Osteocyte (in vitro differentiated cells): ENCODE results near the gene FDXR. TPM values are rescaled to one million over a fixed set of nuclear protein-coding genes. Genes with fewer than 3 reads are reported as not detected.

Experiments used
- DNase-seq: peaks from one replicate; pipeline ENCODE4 v3.0.0; 2021; ENCODE audit warnings: mixed read lengths; ENCODE audit not compliant: unreplicated experiment; ENCODE audit errors: extremely low spot score
- H3K27ac Mint-ChIP-seq: one replicate; pipeline ENCODE4 v1.8.0; 2021; ENCODE audit warnings: mild to moderate bottlenecking, mixed read lengths; ENCODE audit not compliant: unreplicated experiment
- H3K27me3 Mint-ChIP-seq: one replicate; pipeline ENCODE4 v1.8.0; 2021; ENCODE audit warnings: mixed read lengths; ENCODE audit not compliant: unreplicated experiment
- H3K36me3 Mint-ChIP-seq: one replicate; pipeline ENCODE4 v1.8.0; 2021; ENCODE audit warnings: mixed read lengths; ENCODE audit not compliant: unreplicated experiment
- H3K4me1 Mint-ChIP-seq: one replicate; pipeline ENCODE4 v1.8.0; 2021; ENCODE audit warnings: mixed read lengths; ENCODE audit not compliant: unreplicated experiment
- H3K4me3 Mint-ChIP-seq: one replicate; pipeline ENCODE4 v1.8.0; 2021; ENCODE audit warnings: mild to moderate bottlenecking, moderate library complexity, mixed read lengths; ENCODE audit not compliant: unreplicated experiment
- H3K9me3 Mint-ChIP-seq: one replicate; pipeline ENCODE4 v1.8.0; 2021; ENCODE audit warnings: mixed read lengths; ENCODE audit not compliant: unreplicated experiment
- total RNA-seq: library from RNA; stranded (reverse); gene quantifications from 2 replicates; pipeline ENCODE4 v1.2.1, GENCODE V29; 2021
- TF ChIP-seq, protein P1 (sequence below): fragments of 200-600 bp; sonication (generic); IDR thresholded peaks from 2 replicates; pipeline ENCODE4 v1.5.0; 2021; ENCODE audit warnings: antibody characterized with exemption, mild to moderate bottlenecking, moderate library complexity

The FDXR gene
- total RNA-seq, 1 donor from 2014 or later, result 11.2 TPM

DNA sequence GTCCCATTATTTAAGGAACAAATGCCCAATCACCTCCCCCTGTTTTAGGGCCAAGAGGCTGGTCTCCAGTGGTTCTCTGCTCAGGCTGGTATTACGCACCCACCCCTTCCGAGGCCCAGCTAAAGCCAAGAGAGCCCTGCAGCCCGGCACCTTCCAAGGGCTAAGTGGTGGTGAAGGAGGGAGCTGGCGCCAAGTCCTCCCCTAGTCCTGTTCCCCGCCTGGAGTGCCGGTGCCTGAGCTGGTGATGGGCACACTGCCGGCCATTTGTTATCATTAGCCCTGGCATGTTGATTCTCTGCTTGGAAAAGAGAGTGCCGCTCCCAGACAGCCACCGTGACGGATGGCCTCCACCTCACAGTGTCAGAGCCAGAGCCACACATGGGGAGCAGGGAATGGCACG lies 45.0 kb downstream of the FDXR start:
- H3K9me3 Mint-ChIP-seq, result no peaks in the 10 kb centered on the region
- H3K27ac Mint-ChIP-seq, result no peak overlapping the region
- DNase-seq, result no peak
- H3K4me1 Mint-ChIP-seq, result no peaks in the 10 kb centered on the region
- no peak overlapping the region for H3K4me3 Mint-ChIP-seq
- H3K36me3 Mint-ChIP-seq, result peaks cover 7% of the 10 kb centered on the region
- H3K27me3 Mint-ChIP-seq, result no peaks in the 10 kb centered on the region
- TF ChIP-seq, protein P1, sequence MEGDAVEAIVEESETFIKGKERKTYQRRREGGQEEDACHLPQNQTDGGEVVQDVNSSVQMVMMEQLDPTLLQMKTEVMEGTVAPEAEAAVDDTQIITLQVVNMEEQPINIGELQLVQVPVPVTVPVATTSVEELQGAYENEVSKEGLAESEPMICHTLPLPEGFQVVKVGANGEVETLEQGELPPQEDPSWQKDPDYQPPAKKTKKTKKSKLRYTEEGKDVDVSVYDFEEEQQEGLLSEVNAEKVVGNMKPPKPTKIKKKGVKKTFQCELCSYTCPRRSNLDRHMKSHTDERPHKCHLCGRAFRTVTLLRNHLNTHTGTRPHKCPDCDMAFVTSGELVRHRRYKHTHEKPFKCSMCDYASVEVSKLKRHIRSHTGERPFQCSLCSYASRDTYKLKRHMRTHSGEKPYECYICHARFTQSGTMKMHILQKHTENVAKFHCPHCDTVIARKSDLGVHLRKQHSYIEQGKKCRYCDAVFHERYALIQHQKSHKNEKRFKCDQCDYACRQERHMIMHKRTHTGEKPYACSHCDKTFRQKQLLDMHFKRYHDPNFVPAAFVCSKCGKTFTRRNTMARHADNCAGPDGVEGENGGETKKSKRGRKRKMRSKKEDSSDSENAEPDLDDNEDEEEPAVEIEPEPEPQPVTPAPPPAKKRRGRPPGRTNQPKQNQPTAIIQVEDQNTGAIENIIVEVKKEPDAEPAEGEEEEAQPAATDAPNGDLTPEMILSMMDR, result no peak

DNA sequence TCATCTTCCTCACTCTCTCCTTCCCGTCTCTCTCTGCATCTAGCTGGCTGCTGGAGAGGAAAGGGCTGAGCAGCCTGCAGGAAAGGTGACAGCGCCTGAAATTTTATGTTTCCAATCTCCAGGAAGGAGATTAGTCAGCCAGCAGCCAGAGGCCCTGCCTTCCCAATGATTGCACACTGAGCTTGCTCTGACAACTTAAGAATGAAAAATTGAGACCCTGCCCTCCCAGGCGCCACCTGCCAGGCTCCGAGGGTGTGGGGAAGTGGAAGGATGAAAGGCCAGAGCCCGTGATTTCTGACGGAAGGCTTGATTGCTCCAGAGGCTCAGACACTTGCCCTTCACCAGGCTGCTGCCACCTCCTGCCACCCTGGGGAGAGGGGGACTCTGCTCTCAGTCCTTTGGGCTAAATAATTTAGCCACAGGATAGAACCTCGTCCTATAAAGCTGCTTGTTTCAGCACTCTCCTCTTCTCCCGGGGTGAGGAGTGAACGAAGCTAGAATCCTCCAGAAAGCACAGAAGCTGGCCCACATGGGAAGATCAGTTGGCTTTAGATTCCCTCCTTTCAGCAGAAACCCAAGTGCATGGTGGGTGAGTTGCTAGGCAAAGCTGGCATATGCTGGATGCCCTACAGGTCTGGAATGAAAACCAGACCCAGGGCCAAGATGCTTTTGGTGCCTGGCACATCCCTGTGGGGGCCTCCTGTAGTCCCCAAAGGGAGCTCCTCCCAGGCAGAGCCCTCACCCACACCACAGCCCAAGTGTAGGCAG lies 46.7 kb downstream of the FDXR start:
- Mint-ChIP-seq H3K9me3 (no peaks in the 10 kb centered on the region), H3K4me3 (no peak overlapping the region), H3K4me1 (no peaks in the 10 kb centered on the region), H3K27me3 (no peaks in the 10 kb centered on the region), H3K36me3 (peaks cover 7% of the 10 kb centered on the region), H3K27ac (no peak overlapping the region)
- DNase-seq, result no peak
- TF ChIP-seq, protein P1, result no peak

DNA sequence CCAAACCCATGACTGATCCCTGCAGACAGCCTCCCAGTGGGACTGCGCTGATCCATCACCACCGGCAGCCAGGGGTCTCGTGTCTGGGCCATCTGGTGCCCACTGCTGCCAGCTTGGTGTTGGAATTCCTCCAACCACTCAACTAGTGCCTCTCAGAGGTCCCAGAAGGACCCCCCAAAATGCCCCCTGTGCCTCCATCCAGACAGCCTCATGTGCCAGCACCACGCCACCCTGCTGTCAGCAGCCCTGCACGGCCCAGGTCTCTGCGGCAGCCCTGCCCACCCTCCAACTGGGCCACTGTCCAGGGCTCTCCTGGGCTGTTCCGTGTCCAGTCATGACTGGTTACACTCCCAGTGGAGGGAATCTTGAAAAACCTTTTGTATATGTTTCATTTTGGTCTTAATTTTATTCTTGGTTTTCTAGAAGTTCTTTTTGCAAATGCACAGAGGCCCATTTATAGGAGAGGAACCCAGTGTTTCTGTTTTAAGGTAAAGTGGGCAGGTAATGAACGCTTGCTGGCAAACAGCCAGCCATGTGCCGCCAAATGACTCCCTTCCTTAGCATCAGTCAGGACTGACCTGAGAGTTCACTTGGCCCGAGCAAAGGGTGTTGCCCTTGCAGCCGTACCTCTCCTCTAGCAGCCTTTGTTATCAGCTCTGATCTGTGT lies 47.7 kb downstream of the FDXR start:
- Mint-ChIP-seq H3K4me3 (no peak overlapping the region), H3K27me3 (no peaks in the 10 kb centered on the region), H3K9me3 (no peaks in the 10 kb centered on the region), H3K36me3 (peaks cover 6% of the 10 kb centered on the region), H3K27ac (no peak overlapping the region), H3K4me1 (no peaks in the 10 kb centered on the region)
- no peak for DNase-seq
- TF ChIP-seq, protein P1, result no peak

DNA sequence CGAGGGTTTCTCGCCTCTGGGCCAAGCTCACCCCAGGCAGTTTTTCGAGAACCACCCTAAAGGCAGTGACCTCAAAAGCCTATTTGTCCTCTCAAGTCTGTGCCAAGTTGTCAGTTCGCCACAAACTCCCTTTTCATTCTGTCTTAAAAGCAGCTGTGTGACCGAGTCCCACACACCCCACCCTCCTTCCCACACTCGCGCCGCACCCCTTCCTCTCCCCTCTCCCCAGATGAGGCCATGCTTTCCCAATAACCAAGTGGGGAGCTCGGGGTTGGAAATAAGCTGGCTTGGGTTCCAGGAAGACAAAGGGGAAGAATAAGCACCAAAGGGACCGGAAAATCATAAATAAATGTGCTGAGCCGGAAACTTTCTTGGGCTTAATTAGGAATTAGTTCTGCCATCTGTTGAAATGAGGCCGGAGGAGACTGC lies 49.8 kb downstream of the FDXR start:
- peaks cover 6% of the 10 kb centered on the region for H3K36me3 Mint-ChIP-seq

More for the DNA sequence above, 49.8 kb downstream of the FDXR start:
- Mint-ChIP-seq H3K4me3 (no peak overlapping the region), H3K9me3 (no peaks in the 10 kb centered on the region), H3K27me3 (no peaks in the 10 kb centered on the region), H3K4me1 (no peaks in the 10 kb centered on the region), H3K27ac (no peak overlapping the region)
- no peak for DNase-seq
- TF ChIP-seq, protein P1, result no peak
